A673 (cell line): Measurements from ENCODE around the gene NDUFC1.

ENCODE experiments used
- CTCF ChIP-seq: fragments of 300-800, 200-600 bp; sonication (generic); conservative IDR thresholded peaks from 2 replicates; pipeline ENCODE4 v1.5.1; 2017; ENCODE audit warnings: low read depth, mild to moderate bottlenecking, antibody characterized with exemption, low read length, moderate library complexity, mixed read lengths
- EZH2 ChIP-seq: fragments of 200-600 bp; sonication (generic); IDR thresholded peaks from 2 replicates; pipeline ENCODE4 v1.6.1; 2017; ENCODE audit warnings: borderline replicate concordance, low read depth, mild to moderate bottlenecking, mixed read lengths, antibody characterized with exemption, low read length; ENCODE audit not compliant: poor library complexity, severe bottlenecking

DNA sequence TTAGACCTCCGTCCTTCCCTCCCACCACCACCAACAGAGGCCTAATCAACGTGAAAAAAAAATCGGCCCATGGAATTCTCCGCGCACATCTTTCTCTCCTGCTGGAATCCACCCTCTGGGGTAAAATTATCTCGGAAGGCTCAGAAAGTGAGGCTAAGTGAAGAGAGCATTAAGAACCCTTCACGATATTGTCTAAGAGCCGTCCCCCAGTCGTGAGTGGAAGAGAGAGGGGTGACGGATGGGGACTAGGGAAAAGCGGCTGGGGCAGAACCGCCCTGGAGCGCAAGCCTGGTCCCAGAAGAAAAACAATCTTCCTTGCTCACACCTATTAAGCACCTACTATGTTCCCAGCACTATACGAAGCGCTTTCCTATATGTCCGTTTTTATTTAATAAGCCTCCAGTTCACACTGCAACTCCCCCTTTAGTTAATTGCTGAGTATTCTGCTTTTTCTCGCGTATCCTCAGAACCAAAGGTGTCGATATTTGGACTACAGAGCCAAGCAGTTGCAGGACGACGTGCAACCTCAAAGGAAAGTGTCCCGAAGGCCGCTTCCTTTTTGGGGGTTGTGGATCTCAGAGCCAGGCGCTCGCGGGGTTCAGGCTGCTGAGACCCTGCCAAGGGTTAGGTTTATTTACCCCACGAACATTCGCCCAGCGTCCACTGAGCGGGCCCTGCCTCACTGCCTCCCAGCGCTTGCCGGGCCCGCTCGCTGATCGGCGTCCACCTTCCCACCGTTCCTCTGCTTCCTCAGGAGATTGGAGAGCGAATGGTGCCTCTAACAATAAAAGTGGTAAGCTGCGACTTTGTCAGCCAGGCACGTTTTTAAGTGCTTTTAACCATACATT is 23.1 kb downstream of the NDUFC1 start:
- TF ChIP-seq EZH2: no peak
- no peak for TF ChIP-seq CTCF
